Muscle layer of duodenum (tissue), 2 donors: ENCODE measurements around the gene TBX2.

Experiments used
- H3K27ac ChIP-seq: one replicate; pipeline ENCODE4 v1.7.0; 2013; ENCODE audit warnings: mild to moderate bottlenecking, low read length
- H3K27me3 ChIP-seq: one replicate; pipeline ENCODE4 v1.7.0; 2013; ENCODE audit warnings: low read depth, mild to moderate bottlenecking, control low read depth, low read length
- H3K36me3 ChIP-seq, 2 donors: one replicate each; pipeline ENCODE4 v1.7.0; 2013; ENCODE audit warnings: low read length in 2 of 2, control low read depth in 1 of 2, mild to moderate bottlenecking in 1 of 2; ENCODE audit not compliant: insufficient read depth in 2 of 2, control insufficient read depth in 1 of 2
- H3K4me1 ChIP-seq, 2 donors: one replicate each; pipeline ENCODE4 v1.7.0; 2013; ENCODE audit warnings: low read length in 2 of 2, mild to moderate bottlenecking in 2 of 2, control low read depth in 1 of 2, moderate library complexity in 1 of 2; ENCODE audit not compliant: insufficient read depth in 2 of 2, control insufficient read depth in 1 of 2
- H3K4me3 ChIP-seq, 2 donors: one replicate each; pipeline ENCODE4 v1.7.0; 2013; ENCODE audit warnings: low read length in 2 of 2, low read depth in 1 of 2, mild to moderate bottlenecking in 1 of 2
- H3K9me3 ChIP-seq, 2 donors: one replicate each; pipeline ENCODE4 v1.7.0; 2013; ENCODE audit warnings: low read length in 2 of 2, control low read depth in 1 of 2, mild to moderate bottlenecking in 1 of 2; ENCODE audit not compliant: control insufficient read depth in 1 of 2
- donor health status: healthy.

TBX2 gene

GRCh38 chr17:61400066-61400716 is 548 bp downstream of the TBX2 start:
- no peaks in the 10 kb centered on the region for H3K9me3 ChIP-seq
- peak overlapping the region; percentile 52 to 56 for H3K4me3 ChIP-seq
- no peaks in the 10 kb centered on the region for H3K36me3 ChIP-seq
- no peak overlapping the region for H3K27ac ChIP-seq
- peaks cover 0 to 58% of the 10 kb centered on the region in 2 donors for H3K4me1 ChIP-seq
- peaks cover 55% of the 10 kb centered on the region for H3K27me3 ChIP-seq

GRCh38 chr17:61400717-61401388 is 1.2 kb downstream of the TBX2 start:
- H3K27me3 ChIP-seq, result peaks cover 55% of the 10 kb centered on the region
- no peaks in the 10 kb centered on the region for H3K9me3 ChIP-seq
- peaks cover 0 to 57% of the 10 kb centered on the region in 2 donors for H3K4me1 ChIP-seq

GRCh38 chr17:61401389-61402072 is 1.9 kb downstream of the TBX2 start:
- Histone ChIP-seq H3K4me3 (peak overlapping the region; percentile 52 to 56), H3K27ac (peak overlapping the region; percentile 33), H3K36me3 (no peaks in the 10 kb centered on the region), H3K9me3 (no peaks in the 10 kb centered on the region), H3K4me1 (peaks cover 0 to 50% of the 10 kb centered on the region in 2 donors), H3K27me3 (peaks cover 58% of the 10 kb centered on the region)

More at GRCh38 chr17:61400717-61401388, 1.2 kb downstream of the TBX2 start:
- H3K4me3 ChIP-seq, result peak overlapping the region; percentile 52 to 56
- no peaks in the 10 kb centered on the region for H3K36me3 ChIP-seq
- H3K27ac ChIP-seq, result peak overlapping the region; percentile 33

GRCh38 chr17:61402073-61402541 is 2.5 kb downstream of the TBX2 start:
- Histone ChIP-seq H3K4me1 (peaks cover 0 to 47% of the 10 kb centered on the region in 2 donors), H3K4me3 (peak overlapping the region in 1 of 2 donors; percentile 56), H3K27ac (no peak overlapping the region)

GRCh38 chr17:61402978-61403800 is 3.5 kb downstream of the TBX2 start:
- H3K27me3 ChIP-seq, result peaks cover 62% of the 10 kb centered on the region
- peak overlapping the region; percentile 27 to 32 for H3K4me3 ChIP-seq
- H3K4me1 ChIP-seq, result peaks cover 0 to 37% of the 10 kb centered on the region in 2 donors
- no peak overlapping the region for H3K27ac ChIP-seq
- no peaks in the 10 kb centered on the region for H3K9me3 ChIP-seq
- H3K36me3 ChIP-seq, result no peaks in the 10 kb centered on the region

More at GRCh38 chr17:61402073-61402541, 2.5 kb downstream of the TBX2 start:
- Histone ChIP-seq H3K9me3 (no peaks in the 10 kb centered on the region), H3K27me3 (peaks cover 60% of the 10 kb centered on the region), H3K36me3 (no peaks in the 10 kb centered on the region)

GRCh38 chr17:61403801-61404662 is 4.4 kb downstream of the TBX2 start:
- Histone ChIP-seq H3K27ac (no peak overlapping the region), H3K9me3 (no peaks in the 10 kb centered on the region), H3K4me1 (peaks cover 0 to 35% of the 10 kb centered on the region in 2 donors), H3K36me3 (no peaks in the 10 kb centered on the region), H3K4me3 (peak overlapping the region; percentile 27 to 32), H3K27me3 (peaks cover 59% of the 10 kb centered on the region)

- Histone ChIP-seq H3K27ac (no peak overlapping the region), H3K4me1 (peaks cover 0 to 31% of the 10 kb centered on the region in 2 donors), H3K27me3 (peaks cover 59% of the 10 kb centered on the region), H3K36me3 (no peaks in the 10 kb centered on the region), H3K9me3 (no peaks in the 10 kb centered on the region), H3K4me3 (no peak overlapping the region)
Observed at GRCh38 chr17:61404663-61404912, 4.9 kb downstream of the TBX2 start.

GRCh38 chr17:61404913-61405685 is 5.5 kb downstream of the TBX2 start:
- Histone ChIP-seq H3K4me1 (peaks cover 0 to 34% of the 10 kb centered on the region in 2 donors), H3K27ac (no peak overlapping the region), H3K36me3 (no peaks in the 10 kb centered on the region), H3K9me3 (no peaks in the 10 kb centered on the region), H3K4me3 (no peak overlapping the region), H3K27me3 (peaks cover 63% of the 10 kb centered on the region)

GRCh38 chr17:61405686-61406536 is 6.3 kb downstream of the TBX2 start:
- Histone ChIP-seq H3K27ac (no peak overlapping the region), H3K4me1 (peaks cover 0 to 38% of the 10 kb centered on the region in 2 donors), H3K9me3 (no peaks in the 10 kb centered on the region), H3K4me3 (peak overlapping the region in 1 of 2 donors; percentile 18), H3K27me3 (peaks cover 65% of the 10 kb centered on the region), H3K36me3 (no peaks in the 10 kb centered on the region)
